Thyroid gland (tissue), 4 donors: Measurements from ENCODE around the gene GYPC.

Source experiments
- CTCF ChIP-seq, 6 experiments: fragments of 200-600 bp in 3 of 6; fragments of 450-650 bp in 3 of 6; sonication (generic) in 3 of 6; IDR thresholded peaks; one replicate each; pipeline ENCODE4 v1.5.1; 2016 to 2019; ENCODE audit warnings: antibody characterized with exemption in 6 of 6, mild to moderate bottlenecking in 2 of 6, inconsistent platforms in 1 of 6, moderate library complexity in 1 of 6
- POLR2A ChIP-seq, 2 donors: fragments of 450-650 bp; IDR thresholded peaks; one replicate each; pipeline ENCODE4 v1.6.1; 2017; ENCODE audit warnings: antibody characterized with exemption in 2 of 2, mild to moderate bottlenecking in 2 of 2, moderate library complexity in 1 of 2

- TF ChIP-seq POLR2A (IDR thresholded peaks at IDR 0.05) (no peak), CTCF (IDR thresholded peaks at IDR 0.05) (no peak)
These were observed 59.2 kb downstream of the GYPC start for GRCh38 chr2:126715111-126715510.
